ENCODE results near the gene BCAR1.

BCAR1 gene

GRCh38 chr16:75258807-75259141, 7.3 kb upstream of the BCAR1 start:
- Histone ChIP-seq H3K9me3 (no peaks in the 10 kb centered on the region), H3K4me3 (ENCODE audit: low read depth, low read length) (no peak overlapping the region), H3K27me3 (no peaks in the 10 kb centered on the region), H3K36me3 (no peaks in the 10 kb centered on the region), H3K4me1 (peaks cover 39% of the 10 kb centered on the region)
- TF ChIP-seq CTCF (IDR thresholded peaks at IDR 0.05; ENCODE audit: low read depth, low read length): no peak
- no peak for DNase-seq

- H3K4me1 ChIP-seq: peaks cover 35% of the 10 kb centered on the region
- no peak for DNase-seq
Measured at GRCh38 chr16:75257886-75258806, 6.7 kb upstream of the BCAR1 start.

GRCh38 chr16:75256696-75257343, 5.4 kb upstream of the BCAR1 start:
- DNase-seq: peak; percentile 73
- 0 out of 2 replicates have a peak, but pooled peaks have one; percentile 2 for TF ChIP-seq CTCF (IDR thresholded peaks at IDR 0.05; ENCODE audit: low read depth, low read length)
- no peaks in the 10 kb centered on the region for H3K27me3 ChIP-seq
- H3K4me3 ChIP-seq (ENCODE audit: low read depth, low read length): no peak overlapping the region
- H3K4me1 ChIP-seq: peaks cover 27% of the 10 kb centered on the region
- H3K36me3 ChIP-seq: no peaks in the 10 kb centered on the region
- H3K9me3 ChIP-seq: no peaks in the 10 kb centered on the region

More at GRCh38 chr16:75257886-75258806, 6.7 kb upstream of the BCAR1 start:
- Histone ChIP-seq H3K36me3 (no peaks in the 10 kb centered on the region), H3K4me3 (ENCODE audit: low read depth, low read length) (no peak overlapping the region), H3K9me3 (no peaks in the 10 kb centered on the region), H3K27me3 (no peaks in the 10 kb centered on the region)
- no peak for TF ChIP-seq CTCF (IDR thresholded peaks at IDR 0.05; ENCODE audit: low read depth, low read length)

- no peak for TF ChIP-seq CTCF (IDR thresholded peaks at IDR 0.05; ENCODE audit: low read depth, low read length)
- H3K36me3 ChIP-seq: no peaks in the 10 kb centered on the region
- no peaks in the 10 kb centered on the region for H3K9me3 ChIP-seq
- H3K4me3 ChIP-seq (ENCODE audit: low read depth, low read length): no peak overlapping the region
- no peak for DNase-seq
- peaks cover 28% of the 10 kb centered on the region for H3K4me1 ChIP-seq
- no peaks in the 10 kb centered on the region for H3K27me3 ChIP-seq
Measured at GRCh38 chr16:75256059-75256571, 4.7 kb upstream of the BCAR1 start.

GRCh38 chr16:75254359-75254837, 3.0 kb upstream of the BCAR1 start:
- no peak for DNase-seq
- H3K27me3 ChIP-seq: no peaks in the 10 kb centered on the region

More at GRCh38 chr16:75254359-75254837, 3.0 kb upstream of the BCAR1 start:
- Histone ChIP-seq H3K36me3 (no peaks in the 10 kb centered on the region), H3K9me3 (no peaks in the 10 kb centered on the region), H3K4me3 (ENCODE audit: low read depth, low read length) (no peak overlapping the region), H3K4me1 (peaks cover 28% of the 10 kb centered on the region)
- TF ChIP-seq CTCF (IDR thresholded peaks at IDR 0.05; ENCODE audit: low read depth, low read length): no peak
